Endothelial cell of umbilical vein (primary cell): ENCODE data around the gene RAI2.

Experiments used
- JUN ChIP-seq: IDR thresholded peaks from 2 replicates; pipeline ENCODE4 v1.6.1; 2011; ENCODE audit warnings: borderline replicate concordance, low read depth; ENCODE audit not compliant: insufficient read length, insufficient read depth
- POLR2A ChIP-seq: IDR thresholded peaks from 2 replicates; pipeline ENCODE4 v1.6.1; 2012; ENCODE audit warnings: low read depth, mild to moderate bottlenecking, control low read depth, low read length

DNA sequence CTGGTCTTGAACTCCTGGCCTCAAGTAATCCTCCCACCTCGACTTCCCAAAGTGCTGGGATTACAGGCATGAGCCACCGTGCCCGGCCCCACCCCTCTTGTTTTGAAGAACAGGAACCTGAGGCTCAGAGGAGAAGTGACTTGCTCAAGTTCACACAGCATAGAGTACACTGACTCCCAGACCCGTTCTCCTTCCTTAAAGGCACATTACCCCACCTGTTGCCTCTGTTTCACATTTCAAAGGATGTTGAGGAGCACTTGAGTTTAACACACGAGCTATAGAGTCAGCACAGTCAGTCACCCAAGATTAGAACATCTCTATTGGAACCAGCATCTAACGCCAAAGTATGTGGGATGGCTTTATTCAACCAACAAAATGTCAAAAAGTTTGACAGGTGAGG lies 51.1 kb downstream of the RAI2 start:
- TF ChIP-seq JUN = no peak
- no peak for TF ChIP-seq POLR2A
